ENCODE data around the gene FOXP1.

FOXP1 gene

GRCh38 chr3:71074423-71074822 lies 509.1 kb downstream of the FOXP1 start:
- DNase-seq (ENCODE audit: low spot score): peak; percentile 36

- DNase-seq (ENCODE audit: low spot score): no peak
Observed at GRCh38 chr3:71072986-71073385, 510.5 kb downstream of the FOXP1 start.

- DNase-seq (ENCODE audit: low spot score): no peak
Observed at GRCh38 chr3:71072287-71072686, 511.2 kb downstream of the FOXP1 start.

GRCh38 chr3:71070497-71071463 lies 512.7 kb downstream of the FOXP1 start:
- no peak for DNase-seq (ENCODE audit: low spot score)

GRCh38 chr3:71069797-71070196 lies 513.7 kb downstream of the FOXP1 start:
- DNase-seq (ENCODE audit: low spot score): no peak

GRCh38 chr3:71067977-71068654 lies 515.4 kb downstream of the FOXP1 start:
- DNase-seq (ENCODE audit: low spot score): no peak

- peak; percentile 39 for DNase-seq (ENCODE audit: low spot score)
Observed at GRCh38 chr3:71066849-71067261, 516.7 kb downstream of the FOXP1 start.

- no peak for DNase-seq (ENCODE audit: low spot score)
Observed at GRCh38 chr3:71066356-71066755, 517.2 kb downstream of the FOXP1 start.

GRCh38 chr3:71065764-71066013 lies 517.8 kb downstream of the FOXP1 start:
- DNase-seq (ENCODE audit: low spot score): no peak

- DNase-seq (ENCODE audit: low spot score): no peak
Observed at GRCh38 chr3:71064956-71065763, 518.4 kb downstream of the FOXP1 start.

- peak; percentile 58 for DNase-seq (ENCODE audit: low spot score)
Observed at GRCh38 chr3:71064291-71064955, 519.1 kb downstream of the FOXP1 start.

- peak; percentile 35 for DNase-seq (ENCODE audit: low spot score)
Observed at GRCh38 chr3:71063773-71064290, 519.7 kb downstream of the FOXP1 start.

GRCh38 chr3:71062952-71063772 lies 520.4 kb downstream of the FOXP1 start:
- DNase-seq (ENCODE audit: low spot score): no peak

- no peak for DNase-seq (ENCODE audit: low spot score)
Observed at GRCh38 chr3:71062037-71062932, 521.2 kb downstream of the FOXP1 start.

GRCh38 chr3:71061581-71061980 lies 521.9 kb downstream of the FOXP1 start:
- DNase-seq (ENCODE audit: low spot score): no peak

GRCh38 chr3:71061037-71061436 lies 522.5 kb downstream of the FOXP1 start:
- DNase-seq (ENCODE audit: low spot score): no peak

- no peak for DNase-seq (ENCODE audit: low spot score)
Observed at GRCh38 chr3:71060536-71060935, 523.0 kb downstream of the FOXP1 start.

GRCh38 chr3:71057526-71057894 lies 526.0 kb downstream of the FOXP1 start:
- no peak for DNase-seq (ENCODE audit: low spot score)

GRCh38 chr3:71056327-71056726 lies 527.2 kb downstream of the FOXP1 start:
- DNase-seq (ENCODE audit: low spot score): no peak
